HG03196 (cell line): ENCODE results near the gene KIF2A.

Experiments used
- ATAC-seq: cut with Tn5 transposase; IDR thresholded peaks from one replicate; pipeline ENCODE4 v1.9.1; 2021; ENCODE audit not compliant: unreplicated experiment

KIF2A gene

GRCh38 chr5:62374090-62374489 is 68.1 kb downstream of the KIF2A start:
- no peak for ATAC-seq

DNA sequence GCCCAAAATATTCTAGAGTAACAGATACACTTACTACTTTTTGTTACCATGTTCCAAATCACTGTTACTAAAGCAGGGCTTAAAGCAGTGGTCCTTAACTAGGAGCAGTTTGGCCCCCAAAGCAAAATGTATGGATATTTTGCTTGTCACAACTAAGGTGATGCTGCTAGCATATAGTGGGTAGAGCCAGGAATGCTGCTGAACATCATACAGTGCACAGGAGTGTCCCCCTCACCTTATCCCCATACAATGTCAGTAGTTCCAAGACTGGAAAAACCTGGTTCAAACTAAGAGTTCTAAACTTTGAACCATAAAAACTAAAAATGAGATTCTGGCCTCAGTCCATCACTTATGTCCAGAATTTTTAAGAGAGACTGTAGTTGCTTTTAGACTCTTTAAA is 69.6 kb downstream of the KIF2A start:
- no peak for ATAC-seq

DNA sequence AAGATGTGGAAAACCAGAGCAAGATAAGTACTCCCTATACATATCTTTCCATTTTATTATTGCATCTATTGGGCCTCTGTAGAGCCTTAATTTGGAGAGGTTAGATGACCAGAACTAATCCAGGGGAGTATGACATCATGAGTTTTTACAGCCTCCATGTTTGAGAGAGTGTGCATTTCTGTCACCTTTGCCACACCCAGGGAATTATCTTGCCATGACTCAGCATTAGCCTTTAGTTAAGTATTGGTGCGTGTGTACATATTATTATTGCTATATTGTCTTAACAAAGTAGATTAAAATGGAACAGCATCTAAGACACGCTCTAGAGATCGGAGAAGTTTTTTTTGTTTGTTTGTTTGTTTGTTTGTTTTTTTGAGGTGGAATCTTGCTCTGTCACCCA is 70.1 kb downstream of the KIF2A start:
- ATAC-seq = no peak

- ATAC-seq = no peak
Observed at GRCh38 chr5:62385131-62385530, 79.1 kb downstream of the KIF2A start.

DNA sequence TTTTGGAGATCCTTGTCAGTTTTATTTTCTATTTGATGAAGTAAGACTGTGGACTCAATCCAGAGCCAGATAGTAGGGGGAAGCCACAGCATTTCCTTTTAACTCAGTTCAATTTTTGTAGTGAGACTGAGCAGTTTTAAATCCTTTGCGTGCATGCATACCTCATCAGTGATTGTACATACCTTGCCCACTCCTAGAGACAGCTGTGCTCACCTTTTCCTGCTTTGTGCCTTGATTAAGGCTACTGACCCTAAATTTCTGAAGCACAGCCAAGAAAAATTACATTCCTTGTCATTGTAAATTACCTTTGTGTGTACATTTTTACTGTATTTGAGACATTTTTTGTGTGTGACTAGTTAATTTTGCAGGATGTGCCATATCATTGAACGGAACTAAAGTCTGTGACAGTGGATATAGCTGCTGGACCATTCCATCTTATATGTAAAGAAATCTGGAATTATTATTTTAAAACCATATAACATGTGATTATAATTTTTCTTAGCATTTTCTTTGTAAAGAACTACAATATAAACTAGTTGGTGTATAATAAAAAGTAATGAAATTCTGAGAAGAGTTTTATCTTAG is 79.9 kb downstream of the KIF2A start:
- no peak for ATAC-seq

DNA sequence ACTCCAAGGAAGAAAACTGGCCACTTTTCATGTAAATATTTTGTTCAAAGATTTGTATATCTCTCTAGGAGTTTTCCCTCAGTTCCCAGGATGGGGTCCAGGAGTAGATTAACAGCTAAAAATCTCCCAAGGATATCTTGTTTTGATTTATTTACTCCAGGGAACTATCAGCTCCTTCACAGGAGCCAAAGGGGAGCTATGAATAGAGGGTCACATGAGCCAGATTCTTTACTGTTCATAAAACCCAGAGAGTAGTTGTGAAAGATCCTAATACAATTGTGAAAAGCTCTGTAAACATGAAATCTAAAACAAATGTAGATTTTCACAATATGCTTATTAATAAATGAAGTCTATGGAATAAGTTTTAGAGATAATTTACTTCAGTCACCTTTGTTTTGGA is 80.8 kb downstream of the KIF2A start:
- ATAC-seq = no peak

DNA sequence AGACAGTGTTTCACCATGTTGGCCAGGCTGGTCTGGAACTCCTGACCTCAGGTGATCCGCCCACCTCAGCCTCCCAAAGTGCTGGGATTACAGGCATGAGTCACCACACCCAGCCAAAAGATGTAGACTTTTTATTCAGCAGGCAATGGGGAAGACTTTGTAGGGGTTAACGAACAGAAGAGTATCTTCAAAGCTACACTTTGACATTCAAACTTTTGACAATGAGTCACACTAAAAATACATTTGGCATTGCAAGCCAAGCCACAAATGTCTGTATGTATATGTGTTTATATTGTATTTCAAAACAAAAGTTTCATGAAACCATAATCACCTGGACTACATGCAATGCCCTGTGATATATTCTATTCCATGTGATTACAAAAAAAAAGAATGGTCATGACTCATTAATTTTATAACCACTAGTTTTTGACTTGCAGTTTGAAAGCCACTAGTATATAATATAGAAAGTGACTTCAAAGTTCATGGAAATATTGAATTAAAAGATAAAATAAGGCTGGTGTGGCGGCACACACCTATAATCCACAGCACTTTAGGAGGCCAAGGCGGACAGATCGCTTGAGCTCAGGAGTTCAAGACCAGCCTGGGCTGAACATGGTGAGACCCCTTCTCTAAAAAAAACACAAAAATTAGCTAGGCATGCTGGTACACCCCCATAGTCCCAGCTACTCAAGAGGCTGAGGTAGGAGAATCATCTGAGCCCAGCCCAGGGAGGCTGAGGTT is 89.4 kb downstream of the KIF2A start:
- ATAC-seq = no peak

- ATAC-seq = peak; percentile 98
Observed at GRCh38 chr5:62403411-62404250, 97.6 kb downstream of the KIF2A start, which contains the start of gene DIMT1. TSS of gene DIMT1 (minus strand) at chr5:62403905. CDS start at chr5:62403772, 133 bp downstream.

GRCh38 chr5:62412549-62413329 is 106.7 kb downstream of the KIF2A start, which contains the start of gene IPO11:
TSS of gene IPO11 (plus strand) at chr5:62412763. CDS start at chr5:62437280, 24,517 bp downstream.
- peak; percentile 97 for ATAC-seq

GRCh38 chr5:62413711-62414110 is 107.7 kb downstream of the KIF2A start:
- ATAC-seq = no peak

DNA sequence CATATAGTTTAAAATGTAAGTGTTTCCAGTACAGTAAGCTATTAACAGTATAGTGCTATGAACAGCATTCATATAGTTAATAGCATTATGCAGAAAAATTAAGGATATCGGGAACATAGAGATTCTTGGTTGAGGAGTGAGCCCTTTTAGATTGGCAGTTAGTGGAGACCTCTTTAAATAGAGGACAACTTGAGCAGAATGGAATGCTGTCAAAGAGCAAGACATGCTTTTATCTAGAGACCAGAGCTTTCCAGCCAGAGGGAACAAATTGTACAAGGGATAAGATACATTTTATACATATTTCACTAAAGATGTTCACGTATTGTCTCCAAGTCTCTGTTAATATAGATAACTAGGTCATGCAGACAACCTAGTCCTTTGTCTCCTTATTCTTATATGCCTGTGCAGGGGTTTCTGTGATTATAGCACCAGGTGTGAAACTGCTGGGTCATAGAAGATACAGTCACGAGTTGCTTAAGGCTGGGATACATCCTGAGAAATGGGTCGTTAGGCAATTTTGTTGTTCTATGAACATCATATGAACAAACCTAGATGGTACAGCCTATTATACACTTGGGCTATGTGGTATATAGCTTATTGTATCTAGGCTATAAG is 112.6 kb downstream of the KIF2A start:
- ATAC-seq = no peak

- ATAC-seq = no peak
Observed at GRCh38 chr5:62419609-62420008, 113.6 kb downstream of the KIF2A start.

DNA sequence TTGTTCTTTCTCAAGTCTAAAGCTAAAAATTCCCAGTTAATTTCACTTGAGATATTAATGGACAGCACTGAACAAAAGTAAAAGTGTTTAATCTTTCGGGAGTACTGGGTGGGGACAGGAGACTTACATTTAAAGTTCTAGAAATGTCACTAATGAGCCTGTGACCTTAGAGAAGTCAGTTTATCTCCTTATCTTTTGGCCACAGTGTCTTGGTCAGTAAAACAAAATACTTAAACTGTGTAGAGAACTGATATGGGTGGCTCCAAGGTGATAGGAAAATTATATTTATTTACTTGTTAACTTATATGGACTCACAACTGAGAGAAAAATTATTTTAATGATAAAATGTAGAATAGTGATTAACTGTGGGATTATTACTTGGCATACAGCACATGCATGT is 115.4 kb downstream of the KIF2A start:
- no peak for ATAC-seq

GRCh38 chr5:62424763-62425162 is 118.8 kb downstream of the KIF2A start:
- no peak for ATAC-seq

DNA sequence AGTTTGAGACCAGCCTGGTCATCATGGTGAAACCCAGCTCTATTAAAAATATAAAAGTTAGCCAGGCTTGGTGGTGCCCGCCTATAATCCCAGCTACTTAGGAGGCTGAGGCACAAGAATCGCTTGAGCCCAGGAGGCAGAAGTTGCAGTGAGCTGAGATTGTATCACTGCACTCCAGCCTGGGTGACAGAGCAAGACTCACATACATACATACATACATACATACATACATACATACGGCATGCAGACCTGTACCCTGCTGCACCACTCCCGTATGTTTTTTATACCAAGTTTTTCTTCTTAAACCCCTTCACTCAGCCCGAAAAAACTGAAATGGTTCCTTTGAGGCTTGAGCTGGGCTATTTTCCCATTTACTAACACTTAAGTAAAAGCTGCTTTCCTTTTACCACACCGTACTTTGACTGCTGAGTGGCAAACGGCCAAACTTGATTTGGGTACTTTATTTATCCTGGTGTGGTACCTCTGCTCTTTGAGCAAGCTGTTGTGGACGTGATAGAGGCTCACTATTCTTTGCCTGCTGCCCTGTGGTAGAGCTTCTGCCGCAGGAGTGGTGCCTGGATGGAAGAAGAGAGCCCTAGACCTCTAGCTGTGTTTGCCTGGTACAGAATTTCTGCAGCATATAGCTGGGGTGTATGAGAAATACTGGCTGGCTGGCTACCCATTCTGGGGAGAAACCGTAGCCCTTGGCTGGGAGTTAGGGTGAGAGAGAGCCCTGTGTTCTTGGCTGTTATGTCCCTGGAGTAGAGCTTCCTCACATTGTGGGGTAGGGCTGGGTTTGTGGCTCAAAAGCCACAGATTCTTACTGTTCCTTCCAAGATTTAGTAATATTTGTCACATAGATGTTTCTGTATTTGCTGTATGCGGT is 126.0 kb downstream of the KIF2A start:
- no peak for ATAC-seq

DNA sequence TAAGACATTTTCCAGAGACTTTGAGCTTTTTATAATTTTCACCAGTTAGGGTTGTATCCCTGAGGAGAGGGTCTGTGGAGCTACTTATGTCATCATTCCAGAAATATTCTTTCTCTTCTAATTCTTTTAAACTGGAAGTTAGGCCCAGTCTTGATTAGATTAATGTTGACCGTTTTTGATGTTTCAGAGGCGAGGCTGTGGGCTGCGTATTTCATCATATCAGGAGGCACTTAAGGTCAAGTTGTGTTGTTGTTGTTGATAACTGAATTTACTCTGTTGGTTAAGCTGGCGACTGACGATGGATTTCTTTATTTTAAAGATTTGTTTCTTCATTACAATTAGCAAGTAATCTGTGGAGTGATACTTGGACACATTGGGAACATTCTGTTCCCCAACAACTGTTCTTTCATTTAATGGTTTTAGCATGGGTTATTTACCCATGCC is 126.6 kb downstream of the KIF2A start:
- ATAC-seq = no peak
